NCI-H128 (cell line): ENCODE results near the gene SSBP2.

Experiments
- DNase-seq: peaks from one replicate; lab custom pipeline; 2025; ENCODE audit not compliant: unreplicated experiment; lab: John Stamatoyannopoulos, UW

SSBP2 gene

GRCh38 chr5:81767938-81768337 is 17.0 kb upstream of the SSBP2 start:
- no peak for DNase-seq

- no peak for DNase-seq
These were observed 16.2 kb upstream of the SSBP2 start for GRCh38 chr5:81767097-81767496.

DNA sequence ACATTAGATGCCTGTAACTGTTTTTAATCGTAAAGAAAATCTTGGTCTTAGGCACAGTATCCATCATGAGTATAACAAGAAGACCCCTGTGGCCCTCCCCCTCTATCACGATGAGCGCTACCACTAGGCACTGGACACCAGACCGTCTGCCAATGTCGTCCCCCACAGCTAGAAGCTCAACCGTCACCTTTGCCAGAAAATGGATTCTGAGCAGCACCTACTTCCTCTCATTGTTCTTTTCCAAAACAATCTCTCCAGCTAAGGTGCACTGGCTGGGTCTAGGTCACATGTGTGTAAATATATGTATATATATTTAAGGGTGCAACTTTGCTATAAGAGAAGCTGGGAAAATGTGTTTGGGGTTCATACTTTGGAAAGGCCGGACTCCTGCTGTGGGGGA is 15.7 kb upstream of the SSBP2 start:
- DNase-seq: no peak

DNA sequence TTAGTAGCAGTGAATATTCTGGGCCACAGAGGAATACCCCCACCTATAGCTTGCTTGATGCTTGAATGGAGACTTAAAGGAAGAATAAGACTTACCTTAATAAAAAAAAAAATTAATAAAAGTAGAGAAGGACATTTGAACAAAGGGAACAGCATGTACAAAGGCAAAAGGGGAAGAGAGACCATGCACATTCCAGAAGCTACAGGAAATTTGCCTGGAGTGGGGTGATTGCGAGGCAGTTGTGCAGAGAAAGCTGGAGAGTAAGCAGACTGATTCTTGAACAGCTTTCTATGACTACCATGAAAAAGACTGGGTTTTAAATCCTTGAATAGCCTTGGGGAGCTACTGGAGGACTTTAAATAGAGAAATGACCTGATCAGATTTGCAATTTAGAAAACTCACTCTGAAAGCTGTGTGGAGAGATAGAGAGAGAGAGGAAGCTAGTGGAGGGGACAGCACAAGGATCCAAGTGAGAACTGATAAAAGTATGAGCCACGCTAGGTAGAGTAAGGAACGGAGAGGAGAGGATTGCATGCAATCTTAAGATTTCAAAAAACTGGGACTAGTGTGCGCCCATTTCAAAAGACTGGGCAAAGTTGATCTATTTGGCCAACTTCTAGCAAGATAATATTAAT is 12.5 kb upstream of the SSBP2 start:
- DNase-seq: no peak

DNA sequence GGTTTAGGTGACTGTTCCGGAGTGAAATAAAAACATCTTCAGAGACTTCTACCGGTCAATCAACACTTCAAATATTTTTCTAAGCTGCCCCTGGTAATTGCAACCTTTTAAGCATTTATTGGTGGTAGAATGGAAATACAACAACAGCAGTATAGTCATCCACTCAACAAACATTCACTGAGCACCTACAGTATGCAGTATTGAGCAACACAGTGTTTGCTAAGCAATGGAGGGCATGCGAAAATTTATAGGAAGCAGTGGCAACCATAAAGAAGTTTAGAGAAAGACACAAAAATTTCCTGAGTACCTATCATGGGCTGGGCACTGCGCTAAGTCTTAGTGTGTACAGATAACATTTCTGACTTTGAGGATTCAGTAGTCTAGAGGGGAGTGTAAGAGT is 12.0 kb upstream of the SSBP2 start:
- DNase-seq: no peak

GRCh38 chr5:81762401-81762800 is 11.5 kb upstream of the SSBP2 start:
- no peak for DNase-seq

DNA sequence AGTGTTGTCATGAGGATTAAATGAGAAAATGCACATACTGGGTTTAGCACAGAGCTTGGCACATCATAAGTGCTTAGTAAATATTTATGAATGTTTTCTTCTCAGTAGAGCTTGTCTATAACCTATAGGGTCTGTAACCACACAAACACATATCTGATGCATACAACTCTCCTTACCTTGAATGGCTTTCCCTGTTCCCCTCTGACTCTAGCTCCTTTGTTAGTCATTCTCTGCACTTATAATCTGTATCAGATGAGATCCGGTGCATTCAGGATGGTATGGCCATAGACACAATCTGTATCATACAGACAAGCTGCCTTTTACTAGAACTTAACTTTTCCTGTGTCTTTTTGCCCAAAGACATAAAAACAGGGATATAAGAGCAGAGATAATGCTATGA is 11.1 kb upstream of the SSBP2 start:
- no peak for DNase-seq

DNA sequence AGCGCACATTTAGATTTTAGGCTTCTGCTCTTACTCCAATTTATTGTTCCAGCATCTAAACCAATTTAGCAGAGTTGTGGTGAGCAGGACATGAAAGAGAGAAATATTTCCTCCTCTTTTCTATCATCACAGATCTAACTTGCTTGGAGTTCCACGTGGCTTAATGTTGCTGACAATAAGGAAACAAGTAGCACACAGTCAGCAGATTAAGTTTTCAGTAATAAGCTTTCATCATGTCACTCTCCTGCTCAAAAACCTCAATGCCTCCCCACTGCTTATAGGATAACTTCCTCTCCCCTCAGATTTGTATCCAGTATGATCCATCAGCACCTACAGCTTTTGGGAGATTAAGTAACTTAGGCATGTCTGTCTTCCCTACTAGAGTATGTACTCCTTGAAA is 10.4 kb upstream of the SSBP2 start:
- no peak for DNase-seq

GRCh38 chr5:81760521-81760920 is 9.6 kb upstream of the SSBP2 start:
- no peak for DNase-seq

DNA sequence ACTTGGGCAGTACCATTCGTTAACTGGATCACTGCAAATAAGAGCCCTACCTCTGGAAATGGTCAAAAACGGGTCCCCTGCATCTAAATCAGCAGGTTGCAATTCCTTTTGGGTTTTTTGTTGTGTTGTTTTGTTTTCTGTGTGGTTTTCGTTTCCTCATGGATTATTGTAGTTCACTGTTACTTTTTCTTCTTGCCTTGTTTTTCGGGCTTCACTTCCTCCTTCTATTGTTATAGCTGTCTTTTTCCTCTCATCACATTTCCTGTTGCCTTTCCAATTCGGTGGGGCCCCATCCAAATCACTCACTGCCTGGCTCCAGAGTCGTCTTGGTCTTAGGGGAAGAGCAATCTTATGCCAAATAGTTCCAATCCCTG is 8.7 kb upstream of the SSBP2 start:
- no peak for DNase-seq

- DNase-seq: no peak
These were observed 6.5 kb upstream of the SSBP2 start for GRCh38 chr5:81757404-81757803.

DNA sequence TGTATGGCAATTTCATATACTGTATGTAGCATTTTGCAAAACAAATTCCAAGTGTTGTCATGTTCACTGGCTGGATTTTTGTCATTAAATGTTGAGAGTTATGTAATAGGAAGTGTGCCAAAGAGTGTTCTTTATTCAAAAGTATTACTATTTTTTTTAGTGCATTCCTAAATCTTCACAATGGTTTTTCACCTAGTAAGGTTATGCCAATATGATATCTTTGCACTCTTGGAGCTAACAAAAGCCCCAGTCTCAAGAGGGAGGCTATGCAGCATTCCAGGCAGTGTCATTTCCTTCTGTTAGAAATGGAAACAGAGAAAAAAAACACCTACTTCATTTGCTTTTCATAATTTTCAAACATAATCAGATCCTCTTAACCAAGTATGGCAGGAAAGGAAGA is 5.1 kb upstream of the SSBP2 start:
- no peak for DNase-seq

DNA sequence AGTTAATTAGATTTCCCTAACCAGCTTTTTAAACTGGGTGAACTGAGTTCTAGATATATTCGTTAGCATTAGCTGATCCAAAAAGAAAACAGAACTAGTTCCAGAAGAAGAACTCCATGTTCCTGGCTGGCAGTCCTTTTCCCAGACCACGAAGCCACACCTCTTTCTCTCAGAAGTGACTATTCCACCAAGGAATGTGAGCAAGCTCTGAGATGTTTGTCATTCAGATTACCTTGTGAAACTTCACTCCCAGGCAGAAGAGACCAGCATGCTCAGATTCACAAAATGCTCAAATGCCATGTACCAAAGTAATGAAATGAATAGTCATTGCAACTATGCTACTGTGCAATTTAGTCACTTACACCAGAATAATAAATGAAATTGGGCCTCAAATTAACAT is 4.4 kb upstream of the SSBP2 start:
- no peak for DNase-seq

GRCh38 chr5:81754621-81755020 is 3.7 kb upstream of the SSBP2 start:
- no peak for DNase-seq

GRCh38 chr5:81753429-81753828 is 2.5 kb upstream of the SSBP2 start:
- DNase-seq: no peak

DNA sequence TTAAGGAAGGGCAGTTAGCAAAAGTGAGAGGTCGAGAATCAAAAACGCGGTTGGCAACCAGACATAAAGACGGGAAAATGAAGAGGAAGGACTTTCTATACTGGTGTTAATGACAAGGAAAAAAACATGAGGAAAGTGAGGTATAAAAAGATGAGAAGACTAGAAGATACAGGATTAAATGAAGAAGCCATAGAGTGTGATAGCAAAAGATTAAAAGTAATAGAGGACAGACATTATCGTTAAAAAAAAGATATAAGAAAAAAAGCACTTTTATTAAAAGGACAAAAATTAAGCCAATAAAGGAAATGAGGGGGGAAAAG is 1.7 kb upstream of the SSBP2 start:
- no peak for DNase-seq

GRCh38 chr5:81751836-81752643 is 1.1 kb upstream of the SSBP2 start:
- no peak for DNase-seq

DNA sequence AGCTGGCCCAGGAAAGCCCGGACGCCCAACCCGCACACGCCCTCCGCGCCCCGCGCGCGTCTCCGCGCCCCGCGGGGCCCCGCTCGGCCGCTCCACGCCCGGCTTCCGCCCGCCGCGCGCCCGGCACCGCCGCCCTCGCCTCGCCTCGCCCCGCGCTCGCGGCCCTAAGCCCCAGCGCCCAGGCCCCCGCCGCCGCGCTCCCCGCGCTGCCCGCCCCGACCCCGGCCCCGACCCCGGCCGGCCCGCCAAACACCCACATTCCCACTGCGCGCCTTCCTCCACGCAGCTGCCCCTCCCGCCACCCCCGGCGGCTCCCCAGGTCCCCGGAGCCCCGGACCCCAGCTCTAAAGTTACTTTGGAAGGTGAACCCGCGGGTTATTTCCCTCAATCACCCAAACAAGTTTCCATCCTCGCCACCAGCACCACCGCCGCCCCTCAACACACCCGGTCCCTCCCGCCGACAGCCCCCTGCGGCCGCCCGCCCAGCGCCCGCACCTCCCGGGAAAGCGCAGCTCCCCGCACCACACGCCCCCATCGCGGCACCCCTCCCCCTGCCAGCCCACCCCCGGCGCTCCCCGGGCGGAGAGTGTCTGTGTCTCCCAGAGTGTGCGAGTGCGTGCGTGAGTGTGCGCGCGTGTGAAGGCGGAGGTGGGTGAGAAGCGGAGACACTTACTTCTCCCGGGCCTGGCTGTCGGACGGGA is 439 bp downstream of the SSBP2 start:
- DNase-seq: no peak

- DNase-seq: peak; percentile 2
These were observed 1.2 kb downstream of the SSBP2 start for GRCh38 chr5:81749561-81750307.

DNA sequence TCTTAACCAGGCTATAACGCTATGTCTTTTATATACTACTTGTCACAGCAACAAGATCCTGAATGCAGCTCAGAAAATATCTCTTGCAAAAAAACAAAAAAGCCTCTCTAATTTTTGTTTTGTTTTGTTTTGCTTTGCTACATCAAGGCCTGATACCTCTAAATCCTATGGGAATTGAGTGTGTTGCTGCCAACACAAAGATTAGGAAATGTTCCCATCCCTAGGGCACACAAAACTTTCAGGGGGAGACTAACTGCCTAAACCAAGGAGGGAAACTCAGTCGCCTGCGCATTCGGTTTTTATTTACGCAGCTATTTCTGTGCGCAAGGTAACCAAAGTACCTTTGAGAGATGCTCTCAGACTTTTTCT is 1.7 kb downstream of the SSBP2 start:
- DNase-seq: no peak

DNA sequence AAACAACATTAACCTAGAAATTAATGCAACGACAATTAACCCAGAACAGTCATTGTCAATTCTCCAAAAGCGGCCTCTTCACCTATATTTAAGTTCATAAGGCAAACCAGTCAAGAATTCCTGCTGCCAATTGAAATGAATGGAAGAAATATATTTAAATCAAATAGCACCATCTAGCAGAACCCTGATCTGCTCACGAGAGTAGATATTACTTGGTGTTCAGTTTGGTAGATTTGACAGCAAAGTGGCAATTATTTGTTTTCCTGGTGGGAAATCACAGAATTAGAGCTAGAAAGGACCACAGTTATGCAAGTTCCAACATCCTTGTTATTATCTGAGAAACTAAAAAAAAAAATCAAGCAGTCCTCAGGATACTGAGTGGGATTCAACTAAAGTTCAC is 2.3 kb downstream of the SSBP2 start:
- no peak for DNase-seq

GRCh38 chr5:81747030-81747429 is 3.9 kb downstream of the SSBP2 start:
- DNase-seq: no peak
